ENCODE results near the gene CTNNA1.
A peak's percentile ranks its signal among the peaks of the same experiment; 100 is the strongest.
"Not testable (repeated sequence)": the region's sequence is repeated elsewhere in the genome, so short reads cannot be mapped to it uniquely, and the experiment has no call there.

CTNNA1 gene

DNA sequence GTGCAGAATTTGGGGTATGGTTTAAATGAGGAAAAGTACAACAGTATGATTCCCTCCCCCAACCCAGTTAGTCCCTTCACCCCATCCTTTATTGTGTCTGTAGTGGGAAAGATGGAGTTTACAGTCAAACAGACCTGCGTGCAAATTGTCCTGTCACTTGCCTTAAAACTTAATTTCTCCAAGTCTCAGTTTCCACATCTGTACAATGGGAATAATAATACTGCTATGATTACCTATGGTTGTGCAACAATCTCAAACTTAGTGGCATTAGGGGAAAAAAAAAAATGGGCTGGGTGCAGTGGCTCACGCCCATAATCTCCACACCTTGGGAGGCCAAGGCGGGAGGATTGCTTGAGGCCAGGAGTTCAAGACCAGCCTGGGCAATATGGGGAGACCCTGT, 35.8 kb upstream of the CTNNA1 start:
- no peak for ATAC-seq
- DNase-seq = no peak
- no peaks in the 10 kb centered on the region for H3K36me3 Mint-ChIP-seq (ENCODE audit: low read depth)
- H3K27ac Mint-ChIP-seq = no peak overlapping the region
- H3K4me1 Mint-ChIP-seq = peaks cover 1% of the 10 kb centered on the region
- H3K4me3 Mint-ChIP-seq = no peak overlapping the region
- H3K9me3 Mint-ChIP-seq = no peaks in the 10 kb centered on the region
- peaks cover 48% of the 10 kb centered on the region for H3K27me3 Mint-ChIP-seq

DNA sequence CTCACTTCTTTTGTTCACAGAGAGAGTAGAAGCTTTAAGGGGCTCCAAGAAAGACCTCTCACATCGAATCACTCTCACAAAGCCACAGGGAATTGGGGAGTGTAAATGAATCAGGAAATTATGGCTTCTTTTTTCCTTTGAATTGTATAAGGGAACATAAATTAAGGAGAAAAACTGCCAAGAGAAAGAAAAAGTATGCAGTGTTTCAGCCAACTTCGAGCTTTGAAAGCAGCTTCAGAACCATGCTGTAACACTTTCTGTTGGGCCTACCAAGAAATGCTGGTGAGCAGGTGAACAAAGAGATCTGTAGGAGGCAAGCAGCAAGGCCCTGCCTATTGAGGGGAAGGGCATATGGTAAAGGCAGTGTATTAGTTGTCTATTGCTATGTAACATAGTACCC, 33.4 kb upstream of the CTNNA1 start:
- Mint-ChIP-seq H3K27ac (no peak overlapping the region), H3K4me1 (no peaks in the 10 kb centered on the region), H3K4me3 (no peak overlapping the region), H3K27me3 (peaks cover 54% of the 10 kb centered on the region), H3K36me3 (ENCODE audit: low read depth) (no peaks in the 10 kb centered on the region), H3K9me3 (no peaks in the 10 kb centered on the region)
- ATAC-seq = no peak
- no peak for DNase-seq

DNA sequence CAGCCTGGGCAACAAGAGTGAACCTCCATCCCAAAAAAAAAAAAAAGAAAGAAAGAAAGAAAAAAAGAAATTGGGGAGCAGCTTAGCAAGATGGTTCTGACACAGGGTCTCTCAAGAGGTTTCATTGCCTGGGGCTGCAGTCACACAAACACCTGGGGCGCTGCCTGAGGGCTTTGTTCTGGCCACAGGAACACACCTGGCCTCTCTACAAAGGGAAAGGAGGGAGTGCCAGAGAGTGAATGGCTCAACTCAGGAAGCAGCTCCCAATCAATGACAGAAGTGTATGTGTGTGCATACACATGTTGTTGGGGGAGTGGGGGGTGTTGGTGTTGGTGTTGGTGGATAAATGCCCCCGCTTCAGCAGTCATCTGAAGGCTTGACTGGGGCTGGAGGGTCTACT, 32.4 kb upstream of the CTNNA1 start:
- DNase-seq = no peak
- Mint-ChIP-seq H3K9me3 (no peaks in the 10 kb centered on the region), H3K27me3 (peaks cover 54% of the 10 kb centered on the region), H3K4me1 (peaks cover 5% of the 10 kb centered on the region), H3K27ac (no peak overlapping the region), H3K36me3 (ENCODE audit: low read depth) (no peaks in the 10 kb centered on the region), H3K4me3 (no peak overlapping the region)
- no peak for ATAC-seq

DNA sequence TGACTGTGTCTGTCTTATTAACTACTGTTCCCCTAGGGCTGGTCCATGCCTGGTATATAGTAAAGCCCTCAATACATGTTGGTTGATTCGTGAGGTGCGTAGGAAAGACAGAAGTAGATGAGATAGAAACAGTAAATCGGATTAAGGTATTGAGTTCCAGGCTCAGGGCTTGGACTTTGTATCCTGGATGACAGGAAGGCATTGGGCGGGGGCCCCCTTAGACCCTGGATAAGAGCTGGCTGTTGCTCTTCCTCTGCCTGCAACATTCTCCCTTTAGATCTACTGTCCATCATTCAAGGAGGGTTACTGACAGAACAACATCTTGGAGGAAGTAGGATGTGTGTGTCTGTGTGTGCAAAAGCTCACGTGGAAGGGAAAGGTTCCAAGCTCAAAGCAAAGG, 31.2 kb upstream of the CTNNA1 start:
- H3K4me1 Mint-ChIP-seq = peaks cover 17% of the 10 kb centered on the region
- no peak overlapping the region for H3K4me3 Mint-ChIP-seq
- H3K27me3 Mint-ChIP-seq = peaks cover 53% of the 10 kb centered on the region
- no peaks in the 10 kb centered on the region for H3K9me3 Mint-ChIP-seq
- DNase-seq (no peak), ATAC-seq (no peak)
- no peak overlapping the region for H3K27ac Mint-ChIP-seq
- no peaks in the 10 kb centered on the region for H3K36me3 Mint-ChIP-seq (ENCODE audit: low read depth)

DNA sequence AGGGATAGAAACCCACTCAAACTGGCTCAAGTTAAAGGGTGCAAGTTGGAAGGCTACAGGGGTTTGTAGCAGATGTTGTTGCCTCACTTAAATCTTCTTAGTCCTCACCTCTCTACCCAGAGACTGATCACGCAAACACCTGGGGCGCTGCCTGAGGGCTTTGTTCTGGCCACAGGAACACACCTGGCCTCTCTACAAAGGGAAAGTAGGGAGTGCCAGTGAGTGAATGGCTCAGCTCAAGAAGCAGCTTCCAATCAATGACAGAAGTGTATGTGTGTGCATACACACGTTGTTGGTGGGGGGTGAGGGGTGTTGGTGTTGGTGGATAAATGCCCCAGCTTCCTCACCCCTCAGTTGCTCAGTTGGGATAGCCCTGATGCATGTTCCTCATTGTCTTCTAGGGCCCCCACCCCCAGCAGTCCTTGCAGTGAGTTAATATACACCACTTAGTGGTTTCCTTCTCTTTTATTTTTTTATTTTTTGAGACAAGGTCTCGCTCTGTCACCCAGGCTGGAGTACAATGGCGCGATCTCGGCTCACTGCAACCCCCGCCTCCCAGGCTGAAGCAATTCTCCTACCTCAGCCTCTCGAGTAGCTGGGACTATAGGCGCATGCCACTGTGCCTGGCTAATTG, 30.6 kb upstream of the CTNNA1 start:
- ATAC-seq (no peak), DNase-seq (no peak)
- Mint-ChIP-seq H3K4me3 (no peak overlapping the region), H3K27me3 (peaks cover 46% of the 10 kb centered on the region), H3K27ac (no peak overlapping the region), H3K4me1 (peaks cover 23% of the 10 kb centered on the region), H3K36me3 (ENCODE audit: low read depth) (no peaks in the 10 kb centered on the region), H3K9me3 (no peaks in the 10 kb centered on the region)

DNA sequence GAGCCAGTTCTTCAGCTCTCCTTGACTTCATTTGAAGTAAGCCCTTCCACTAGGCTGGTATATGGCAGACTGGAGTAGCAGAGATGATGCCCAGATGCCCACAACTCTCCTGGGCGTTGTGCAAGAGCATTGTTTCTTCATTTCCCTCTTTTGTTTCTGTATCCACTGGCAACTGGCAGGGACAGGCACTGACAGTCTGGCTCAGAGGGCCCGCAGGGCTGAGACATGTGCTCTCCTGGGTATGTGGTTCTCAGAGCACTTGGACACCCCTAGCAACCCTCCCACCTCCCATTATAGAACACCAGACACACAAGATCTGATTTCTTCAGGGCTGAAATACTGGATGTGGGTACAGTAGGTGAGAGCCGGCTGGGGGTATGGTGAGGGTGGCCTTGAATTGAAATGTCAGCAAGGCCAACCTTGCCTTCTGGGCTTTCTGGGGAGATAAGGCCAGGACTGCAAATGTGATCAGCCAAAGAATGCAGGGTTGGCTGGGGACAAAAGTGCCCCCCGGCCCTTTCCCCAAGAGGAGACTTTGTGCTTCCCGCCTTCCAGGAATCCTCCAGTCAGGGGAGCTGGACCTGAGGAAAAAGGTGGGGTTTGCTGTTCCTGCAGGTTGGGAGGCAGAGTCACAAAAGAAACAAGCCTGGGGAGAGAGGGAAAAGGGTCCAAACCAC, 28.6 kb upstream of the CTNNA1 start:
- no peaks in the 10 kb centered on the region for H3K9me3 Mint-ChIP-seq
- H3K27ac Mint-ChIP-seq = no peak overlapping the region
- peaks cover 45% of the 10 kb centered on the region for H3K27me3 Mint-ChIP-seq
- H3K4me3 Mint-ChIP-seq = no peak overlapping the region
- ATAC-seq (no peak), DNase-seq (no peak)
- peaks cover 24% of the 10 kb centered on the region for H3K4me1 Mint-ChIP-seq
- no peaks in the 10 kb centered on the region for H3K36me3 Mint-ChIP-seq (ENCODE audit: low read depth)

DNA sequence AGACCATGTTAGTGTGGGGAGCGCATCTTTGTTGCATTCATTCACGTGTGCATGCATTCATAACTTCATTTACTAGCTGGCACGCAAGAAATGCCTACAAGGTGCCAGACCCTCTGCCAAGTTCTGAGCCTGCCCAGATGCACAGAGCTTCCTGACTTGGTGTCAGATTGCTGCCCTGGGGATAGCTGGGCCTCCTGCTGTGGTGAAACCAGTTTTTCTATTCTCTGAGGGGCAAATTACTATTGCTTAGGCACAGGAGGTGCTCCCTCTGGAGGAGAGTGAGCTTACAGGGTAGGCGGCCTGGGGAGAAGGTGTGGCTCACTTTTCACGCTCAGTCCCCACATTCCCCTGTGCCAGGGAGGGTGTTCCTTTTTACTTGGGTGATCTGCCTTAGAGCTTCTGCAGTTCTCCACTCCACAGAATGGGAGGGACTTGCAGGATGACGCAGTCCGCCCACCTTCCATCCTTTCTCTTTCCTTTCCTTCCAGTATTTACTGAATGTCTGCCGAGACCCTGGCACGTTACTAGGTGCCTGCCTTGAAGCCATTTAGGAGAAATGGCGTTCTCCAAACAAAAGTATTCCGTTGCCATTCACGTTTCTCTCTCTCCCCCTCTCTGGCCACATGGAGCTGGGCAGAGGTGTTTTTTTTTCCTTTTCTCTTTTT, 27.9 kb upstream of the CTNNA1 start:
- no peaks in the 10 kb centered on the region for H3K36me3 Mint-ChIP-seq (ENCODE audit: low read depth)
- DNase-seq (peak; percentile 10), ATAC-seq (peak; percentile 30)
- no peak overlapping the region for H3K4me3 Mint-ChIP-seq
- no peaks in the 10 kb centered on the region for H3K9me3 Mint-ChIP-seq
- H3K4me1 Mint-ChIP-seq = peaks cover 24% of the 10 kb centered on the region
- no peak overlapping the region for H3K27ac Mint-ChIP-seq
- H3K27me3 Mint-ChIP-seq = peaks cover 41% of the 10 kb centered on the region

DNA sequence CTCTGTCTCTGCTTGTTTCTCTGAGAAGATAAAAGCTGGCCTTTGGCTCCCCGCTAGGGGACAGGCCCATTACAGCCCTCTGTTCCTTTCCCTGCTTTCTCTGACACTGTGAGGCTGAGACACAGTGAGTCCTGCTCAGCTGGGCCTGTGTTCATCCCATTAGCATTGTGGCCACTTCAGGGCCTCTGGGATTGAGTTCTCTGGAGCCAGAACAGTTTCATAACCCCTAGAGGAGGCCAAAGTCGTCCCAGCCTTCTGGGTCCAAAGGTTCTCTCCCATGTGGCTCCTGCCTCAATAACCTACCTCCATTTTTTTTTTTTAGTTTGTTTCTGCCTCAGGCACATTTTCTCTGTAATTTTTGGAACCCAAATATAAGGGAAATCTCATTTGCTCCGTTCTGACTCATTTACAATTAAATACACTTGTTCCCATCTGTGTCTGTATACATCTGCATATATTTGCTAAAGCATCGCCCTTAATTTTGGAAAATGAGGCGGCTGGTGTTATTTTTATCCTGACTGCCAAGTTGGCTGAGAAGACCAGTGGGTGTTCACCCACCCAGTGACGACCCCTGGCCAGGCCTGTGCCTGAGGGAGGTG, 27.3 kb upstream of the CTNNA1 start:
- no peaks in the 10 kb centered on the region for H3K36me3 Mint-ChIP-seq (ENCODE audit: low read depth)
- H3K4me1 Mint-ChIP-seq = peaks cover 24% of the 10 kb centered on the region
- H3K27me3 Mint-ChIP-seq = peaks cover 43% of the 10 kb centered on the region
- H3K27ac Mint-ChIP-seq = no peak overlapping the region
- DNase-seq (no peak), ATAC-seq (no peak)
- H3K9me3 Mint-ChIP-seq = no peaks in the 10 kb centered on the region
- H3K4me3 Mint-ChIP-seq = no peak overlapping the region

DNA sequence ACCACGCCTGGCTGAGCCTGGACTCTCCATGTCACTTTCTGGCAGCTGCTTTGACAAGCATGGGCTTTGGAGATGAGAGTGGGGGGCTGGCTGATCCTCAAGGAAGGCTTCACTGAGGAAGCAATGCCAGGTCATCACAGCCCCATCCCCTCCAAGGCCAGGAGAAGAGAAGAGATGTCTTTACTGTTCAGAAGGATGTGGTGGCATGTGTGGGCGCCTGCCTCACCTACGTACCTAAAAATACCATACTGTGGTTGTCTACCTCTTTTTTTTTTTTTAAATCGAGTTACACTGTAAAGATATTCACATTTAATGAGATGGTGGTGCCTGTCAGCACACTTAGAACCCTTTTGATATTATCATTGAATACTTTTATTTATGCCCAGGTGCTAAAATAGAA, 26.4 kb upstream of the CTNNA1 start:
- Mint-ChIP-seq H3K27ac (no peak overlapping the region), H3K36me3 (ENCODE audit: low read depth) (no peaks in the 10 kb centered on the region), H3K27me3 (peaks cover 37% of the 10 kb centered on the region), H3K4me1 (peaks cover 24% of the 10 kb centered on the region), H3K4me3 (peak overlapping the region; percentile 32), H3K9me3 (no peaks in the 10 kb centered on the region)
- ATAC-seq (peak; percentile 47), DNase-seq (no peak)

DNA sequence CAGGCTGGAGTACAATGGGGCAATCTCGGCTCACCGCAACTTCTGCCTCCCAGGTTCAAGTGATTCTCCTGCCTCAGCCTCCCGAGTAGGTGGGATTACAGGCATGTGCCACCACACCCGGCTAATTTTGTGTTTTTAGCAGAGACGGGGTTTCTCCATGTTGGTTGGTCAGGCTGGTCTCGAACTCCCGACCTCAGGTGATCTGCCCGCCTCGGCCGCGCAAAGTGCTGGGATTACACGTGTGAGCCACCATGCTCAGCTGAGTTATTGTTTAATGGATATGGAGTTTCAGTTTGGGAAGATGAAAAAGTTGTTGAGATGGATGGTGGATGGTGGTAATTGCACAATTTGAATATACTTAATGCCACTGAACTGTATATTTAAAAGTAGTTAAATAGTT, 22.7 kb upstream of the CTNNA1 start:
- not testable (repeated sequence) for H3K27ac Mint-ChIP-seq; DNase-seq; H3K36me3 Mint-ChIP-seq (ENCODE audit: low read depth); ATAC-seq; H3K4me3 Mint-ChIP-seq; H3K9me3 Mint-ChIP-seq
- peaks cover 26% of the 10 kb centered on the region for H3K27me3 Mint-ChIP-seq
- H3K4me1 Mint-ChIP-seq = peaks cover 22% of the 10 kb centered on the region

DNA sequence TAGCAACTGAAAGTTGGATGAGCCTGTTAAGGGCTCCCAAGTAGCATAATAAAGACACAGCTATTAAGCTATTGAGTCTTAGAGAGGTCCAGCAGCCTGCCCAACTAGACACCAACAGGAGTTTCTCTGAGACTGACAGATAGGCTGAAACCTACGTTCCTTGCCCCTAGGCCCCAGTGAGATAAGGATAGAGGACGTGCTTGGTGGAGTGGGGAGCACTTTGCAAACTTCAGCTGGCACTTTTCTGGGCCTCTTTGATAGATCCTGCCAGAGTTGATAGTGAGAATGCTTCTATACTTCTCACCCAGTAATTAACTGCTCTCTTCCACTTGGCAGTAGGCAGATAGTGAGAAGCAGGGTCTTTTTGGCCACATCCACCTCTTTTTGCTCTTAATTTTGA, 20.8 kb upstream of the CTNNA1 start:
- peaks cover 4% of the 10 kb centered on the region for H3K4me1 Mint-ChIP-seq
- no peak overlapping the region for H3K27ac Mint-ChIP-seq
- no peaks in the 10 kb centered on the region for H3K36me3 Mint-ChIP-seq (ENCODE audit: low read depth)
- H3K4me3 Mint-ChIP-seq = no peak overlapping the region
- ATAC-seq = no peak
- H3K27me3 Mint-ChIP-seq = peaks cover 27% of the 10 kb centered on the region
- no peak for DNase-seq
- no peaks in the 10 kb centered on the region for H3K9me3 Mint-ChIP-seq

DNA sequence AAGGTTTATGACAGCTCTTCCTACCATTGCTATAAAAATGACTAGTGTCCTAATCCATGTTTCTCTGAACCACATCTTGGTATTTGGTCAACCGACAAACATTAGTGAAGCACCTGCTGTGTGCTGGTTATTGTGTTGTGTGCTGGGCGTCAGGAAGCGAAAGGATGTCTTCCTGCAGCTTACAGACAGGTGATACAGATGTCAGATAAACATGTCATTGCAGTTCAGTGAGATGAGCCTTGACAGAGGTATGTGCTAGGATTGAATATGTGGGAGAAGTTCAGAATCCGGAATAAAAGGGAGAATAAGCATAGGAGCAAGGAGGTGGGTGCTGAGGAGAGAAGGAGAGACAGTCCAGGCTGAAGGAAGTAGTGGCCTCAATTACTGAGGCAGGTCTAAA, 20.3 kb upstream of the CTNNA1 start:
- ATAC-seq = no peak
- H3K4me1 Mint-ChIP-seq = peaks cover 6% of the 10 kb centered on the region
- no peak overlapping the region for H3K27ac Mint-ChIP-seq
- H3K36me3 Mint-ChIP-seq (ENCODE audit: low read depth) = no peaks in the 10 kb centered on the region
- DNase-seq = no peak
- H3K4me3 Mint-ChIP-seq = no peak overlapping the region
- no peaks in the 10 kb centered on the region for H3K9me3 Mint-ChIP-seq
- H3K27me3 Mint-ChIP-seq = peaks cover 30% of the 10 kb centered on the region

DNA sequence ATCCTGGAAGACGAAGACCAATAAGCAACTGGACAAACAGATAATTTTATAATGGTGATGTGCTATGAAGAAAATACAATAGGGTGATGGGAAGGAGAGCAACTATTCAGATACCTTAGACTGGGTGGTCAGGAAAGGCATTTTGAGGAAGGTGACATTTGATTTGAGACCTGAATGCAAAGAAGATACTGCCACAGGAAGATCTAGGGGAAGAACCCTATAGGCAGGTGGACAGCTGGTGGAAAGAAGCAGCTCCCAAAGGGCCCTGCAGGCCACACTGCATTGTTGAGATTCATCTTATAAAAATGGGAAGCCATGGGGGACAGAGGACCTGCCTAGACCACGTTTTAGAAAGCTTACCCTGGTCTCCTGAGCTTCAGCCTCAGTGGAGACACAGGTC, 19.7 kb upstream of the CTNNA1 start:
- Mint-ChIP-seq H3K9me3 (no peaks in the 10 kb centered on the region), H3K4me3 (no peak overlapping the region), H3K27ac (no peak overlapping the region), H3K36me3 (ENCODE audit: low read depth) (no peaks in the 10 kb centered on the region), H3K4me1 (peaks cover 12% of the 10 kb centered on the region), H3K27me3 (peaks cover 30% of the 10 kb centered on the region)
- no peak for DNase-seq
- no peak for ATAC-seq

DNA sequence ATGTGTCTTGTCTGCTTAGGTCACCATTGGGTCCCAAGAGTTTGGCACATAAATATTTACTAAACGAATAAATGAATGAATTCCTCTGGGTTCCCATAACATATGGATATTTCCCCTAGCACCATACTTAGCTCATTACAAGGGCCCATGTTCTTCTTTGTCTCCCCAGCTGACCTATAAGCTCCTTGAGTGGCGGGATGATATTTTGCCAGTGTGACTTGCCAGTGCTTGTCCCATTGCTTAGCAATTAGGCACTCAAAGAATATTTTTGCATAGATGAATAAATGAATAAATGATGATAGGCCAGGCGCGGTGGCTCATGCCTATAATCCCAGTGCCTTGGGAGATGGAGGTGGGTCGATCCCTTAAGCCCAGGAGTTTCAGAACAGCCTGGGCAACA, 16.9 kb upstream of the CTNNA1 start:
- Mint-ChIP-seq H3K36me3 (ENCODE audit: low read depth) (no peaks in the 10 kb centered on the region), H3K9me3 (no peaks in the 10 kb centered on the region), H3K4me1 (peaks cover 29% of the 10 kb centered on the region), H3K4me3 (no peak overlapping the region), H3K27me3 (peaks cover 24% of the 10 kb centered on the region), H3K27ac (no peak overlapping the region)
- DNase-seq = no peak
- no peak for ATAC-seq

Data from activated naive CD8-positive, alpha-beta T cell treated with anti-CD3 and anti-CD28 coated beads, Interleukin-2, amount 50 U/mL, for 24 hours (primary cell).